Measurements from ENCODE around the gene ATG7.
A peak's percentile ranks its signal among the peaks of the same experiment; 100 is the strongest.
"Not testable (repeated sequence)": the region's sequence is repeated elsewhere in the genome, so short reads cannot be mapped to it uniquely, and the experiment has no call there.

The ATG7 gene

GRCh38 chr3:11431319-11431718 is 159.1 kb downstream of the ATG7 start:
- DNase-seq (ENCODE audit: low read depth): no peak

GRCh38 chr3:11434017-11434526 is 161.9 kb downstream of the ATG7 start:
- DNase-seq (ENCODE audit: low read depth): peak; percentile 96

- DNase-seq (ENCODE audit: low read depth): no peak
Measured at GRCh38 chr3:11434563-11435096, 162.4 kb downstream of the ATG7 start.

GRCh38 chr3:11435440-11436165 is 163.4 kb downstream of the ATG7 start:
- DNase-seq (ENCODE audit: low read depth): no peak

DNA sequence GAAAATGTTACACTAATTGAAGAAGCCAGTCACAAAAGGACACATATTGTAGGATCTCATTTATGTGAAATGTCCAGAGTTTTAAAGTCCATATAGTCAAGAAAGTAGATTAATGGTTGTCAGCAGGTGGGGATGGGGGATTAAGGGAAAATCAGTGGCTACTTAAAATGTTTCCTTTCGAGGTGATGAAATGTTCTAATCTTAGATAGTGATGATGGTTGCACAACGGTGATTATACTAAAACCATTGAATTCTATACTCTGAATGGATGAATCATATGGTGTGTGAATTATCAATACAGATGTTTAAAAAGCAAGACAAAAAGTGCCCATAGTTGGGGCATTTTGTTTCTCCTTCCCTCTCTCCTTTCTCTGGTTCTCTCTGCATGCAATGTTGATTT is 164.6 kb downstream of the ATG7 start:
- no peak for DNase-seq (ENCODE audit: low read depth)

GRCh38 chr3:11437506-11437905 is 165.3 kb downstream of the ATG7 start:
- no peak for DNase-seq (ENCODE audit: low read depth)

- DNase-seq (ENCODE audit: low read depth): no peak
Measured at GRCh38 chr3:11438646-11439045, 166.4 kb downstream of the ATG7 start.

DNA sequence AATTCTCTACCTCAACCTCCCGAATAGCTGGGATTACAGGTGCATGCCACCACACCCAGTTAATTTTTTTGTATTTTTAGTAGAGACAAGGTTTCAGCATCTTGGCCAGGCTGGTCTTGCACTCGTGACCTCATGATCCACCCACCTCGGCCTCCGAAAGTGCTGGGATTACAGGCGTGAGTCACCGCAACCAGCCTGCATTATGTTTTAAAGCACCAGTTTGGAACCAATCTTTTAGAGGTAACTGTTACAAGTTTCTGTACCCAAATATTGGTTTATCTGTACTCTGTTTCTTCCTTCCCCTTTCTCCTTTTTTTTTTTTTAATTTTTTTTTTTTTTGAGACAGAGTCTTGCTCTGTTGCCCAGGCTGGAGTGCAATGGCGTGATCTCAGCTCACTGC is 169.1 kb downstream of the ATG7 start:
- DNase-seq (ENCODE audit: low read depth): not testable (repeated sequence)

DNA sequence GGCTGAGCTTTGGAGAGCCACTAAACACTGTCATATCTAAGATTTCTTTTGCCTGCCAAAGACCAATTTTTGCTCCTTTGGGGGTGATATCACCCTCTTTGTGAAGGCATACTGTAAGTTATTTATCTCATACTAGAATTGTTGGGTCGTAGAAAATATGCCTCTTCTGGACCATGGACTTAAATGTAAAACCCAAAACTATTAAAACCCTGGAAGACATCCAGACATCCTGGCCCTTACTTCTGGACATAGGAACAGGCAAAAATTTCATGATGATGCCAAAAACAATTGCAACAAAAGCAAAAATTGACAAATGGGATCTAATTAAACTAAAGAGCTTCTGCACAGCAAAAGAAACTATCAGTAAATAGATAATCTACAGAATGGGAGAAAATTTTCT is 172.2 kb downstream of the ATG7 start:
- no peak for DNase-seq (ENCODE audit: low read depth)

DNA sequence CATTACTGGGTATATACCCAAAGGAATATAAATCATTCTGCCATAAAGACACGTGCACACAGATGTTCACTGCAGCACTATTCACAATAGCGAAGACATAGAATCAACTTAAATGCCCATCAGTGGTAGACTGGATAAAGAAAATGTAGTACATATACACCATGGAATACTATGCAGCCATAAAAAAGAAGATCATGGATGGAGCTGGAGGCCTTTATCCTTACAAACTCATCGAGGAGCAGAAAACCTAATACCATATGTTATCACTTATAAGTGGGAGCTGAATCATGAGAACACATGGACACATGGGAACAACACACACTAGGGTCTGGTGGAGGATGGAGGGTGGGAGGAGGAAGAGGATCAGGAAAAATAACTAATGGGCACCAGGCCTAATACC is 173.0 kb downstream of the ATG7 start:
- DNase-seq (ENCODE audit: low read depth): not testable (repeated sequence)

GRCh38 chr3:11445883-11446282 is 173.7 kb downstream of the ATG7 start:
- peak; percentile 32 for DNase-seq (ENCODE audit: low read depth)

DNA sequence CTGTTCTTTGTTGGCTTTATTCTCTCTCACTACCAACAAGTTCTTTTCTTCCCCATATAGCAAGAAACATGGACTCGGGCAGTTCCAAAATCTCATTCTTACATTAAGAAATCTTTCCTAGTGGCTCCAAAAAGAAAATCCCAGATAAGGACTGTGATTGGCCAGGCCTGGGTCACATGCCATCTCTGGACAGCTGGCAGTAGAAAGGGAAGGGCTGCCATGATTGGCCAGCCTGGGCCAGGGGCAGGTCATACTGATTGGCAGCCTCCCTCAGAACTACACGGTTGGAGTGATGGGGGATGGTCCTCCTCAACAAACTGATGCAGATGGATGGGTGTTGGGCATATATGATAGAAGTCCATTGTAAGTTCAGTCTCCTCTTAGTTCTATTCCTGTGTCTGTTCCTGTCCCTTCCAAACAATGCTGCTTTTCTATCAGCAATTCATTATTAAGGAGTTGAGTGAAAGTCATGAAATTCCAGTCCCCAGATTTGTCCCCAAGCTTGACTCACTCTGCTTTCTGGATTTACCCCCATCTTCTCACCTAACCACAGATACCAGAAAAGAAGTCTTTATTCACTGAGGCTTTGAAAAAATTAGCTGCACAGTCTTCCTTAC is 175.5 kb downstream of the ATG7 start:
- DNase-seq (ENCODE audit: low read depth): no peak

GRCh38 chr3:11450015-11450414 is 177.8 kb downstream of the ATG7 start:
- no peak for DNase-seq (ENCODE audit: low read depth)

- DNase-seq (ENCODE audit: low read depth): no peak
Measured at GRCh38 chr3:11452312-11452711, 180.1 kb downstream of the ATG7 start.

- peak; percentile 40 for DNase-seq (ENCODE audit: low read depth)
Measured at GRCh38 chr3:11452885-11453847, 181.0 kb downstream of the ATG7 start.

GRCh38 chr3:11455956-11456355 is 183.8 kb downstream of the ATG7 start:
- DNase-seq (ENCODE audit: low read depth): peak; percentile 81

DNA sequence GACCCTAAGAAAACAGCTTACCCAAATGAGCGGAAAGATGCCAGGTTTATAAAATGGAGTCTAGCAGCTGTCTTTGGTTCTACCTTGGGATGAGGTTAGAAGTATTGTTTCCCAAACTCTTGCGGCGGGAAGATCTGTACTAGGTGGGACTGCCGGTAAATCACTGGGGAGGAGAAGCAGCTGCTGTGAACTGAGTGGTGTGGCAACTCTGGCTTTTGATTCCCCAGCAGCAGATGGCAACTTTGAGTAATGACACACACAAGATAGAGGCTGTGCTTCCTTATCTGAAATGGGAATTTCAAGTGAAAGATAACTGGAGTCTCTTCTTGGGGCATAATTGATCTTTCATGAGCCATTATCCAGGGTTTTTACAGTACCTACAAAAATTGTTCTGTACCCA is 184.9 kb downstream of the ATG7 start:
- DNase-seq (ENCODE audit: low read depth): no peak

DNA sequence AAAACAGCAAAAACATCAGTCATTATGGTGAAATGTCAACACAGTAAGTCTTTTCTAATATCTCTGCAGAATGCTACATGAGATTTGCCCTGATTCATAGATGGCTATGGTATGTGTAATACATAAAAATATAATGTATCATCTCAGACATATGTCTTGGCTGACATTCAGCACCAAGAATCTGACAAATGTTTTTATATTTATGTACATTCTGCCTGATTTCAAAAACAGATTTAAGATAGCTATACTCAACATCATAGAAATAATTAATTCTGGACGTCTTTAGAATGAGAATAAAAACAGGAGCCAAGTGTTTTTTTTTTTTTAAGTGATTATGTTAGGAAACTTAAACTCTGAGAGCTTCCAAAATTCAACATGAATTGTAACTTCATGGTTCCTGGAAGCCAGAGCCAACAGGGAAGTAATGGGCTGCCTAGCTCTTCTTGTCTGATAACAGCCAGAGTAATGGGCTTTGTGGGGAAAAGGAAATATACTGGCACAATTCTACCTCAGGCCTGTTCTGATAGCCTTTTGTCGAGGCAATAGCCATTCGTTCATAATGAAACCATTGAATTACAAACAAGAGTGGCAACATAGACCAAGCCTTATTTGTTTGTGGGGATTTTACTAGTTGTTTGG is 187.1 kb downstream of the ATG7 start:
- DNase-seq (ENCODE audit: low read depth): peak; percentile 24

- DNase-seq (ENCODE audit: low read depth): no peak
Measured at GRCh38 chr3:11461226-11461625, 189.0 kb downstream of the ATG7 start.

- DNase-seq (ENCODE audit: low read depth): not testable (repeated sequence)
Measured at GRCh38 chr3:11462673-11463072, 190.5 kb downstream of the ATG7 start.

GRCh38 chr3:11463591-11463990 is 191.4 kb downstream of the ATG7 start:
- DNase-seq (ENCODE audit: low read depth): no peak

GRCh38 chr3:11464356-11464755 is 192.2 kb downstream of the ATG7 start:
- peak; percentile 33 for DNase-seq (ENCODE audit: low read depth)

Data from fibroblast of gingiva (primary cell).